GM21723 (cell line): Measurements from ENCODE around the gene TUBA3D.
A peak's percentile ranks its signal among the peaks of the same experiment; 100 is the strongest.
"Not testable (repeated sequence)": the region's sequence is repeated elsewhere in the genome, so short reads cannot be mapped to it uniquely, and the experiment has no call there.

Experiments used
- ATAC-seq: cut with Tn5 transposase; IDR thresholded peaks from one replicate; pipeline ENCODE4 v1.9.1; 2021; ENCODE audit warnings: mild to moderate bottlenecking, moderate library complexity; ENCODE audit not compliant: unreplicated experiment

TUBA3D gene

DNA sequence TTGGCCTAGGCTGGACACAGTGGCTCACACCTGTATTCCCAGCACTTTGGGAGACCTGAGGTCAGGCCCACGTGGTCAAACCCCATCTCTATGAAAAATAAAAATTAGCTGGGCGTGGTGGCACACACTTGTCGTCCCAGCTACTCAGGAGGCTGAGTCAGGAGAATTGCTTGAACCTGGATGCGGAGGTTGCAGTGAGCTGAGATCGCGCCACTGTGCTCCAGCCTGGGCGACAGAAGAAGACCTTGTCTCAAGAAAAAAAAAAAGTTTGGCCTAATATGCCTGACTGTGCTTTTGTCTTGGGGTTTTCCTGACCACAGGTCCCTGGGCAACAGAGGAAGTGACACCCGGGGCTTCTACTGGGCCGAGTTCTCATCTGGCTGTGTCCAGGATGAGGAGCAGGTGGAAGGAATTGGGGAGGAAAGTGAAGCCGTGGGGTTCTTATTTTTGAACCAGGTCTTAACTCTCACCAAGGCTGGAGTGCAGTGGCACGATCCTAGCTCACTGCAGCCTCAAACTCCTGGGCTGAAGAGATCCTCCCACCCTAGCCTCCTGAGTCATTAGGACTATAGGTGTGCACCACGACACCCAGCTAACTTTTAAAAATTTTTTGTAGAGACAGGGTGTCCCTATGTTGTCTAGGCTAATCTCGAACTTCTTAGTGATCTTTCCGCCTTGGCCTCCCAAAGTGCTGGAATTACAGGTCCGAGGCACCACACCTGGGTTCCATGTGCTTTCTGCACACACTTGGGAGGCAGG is 38.7 kb downstream of the TUBA3D start:
- peak; percentile 73 for ATAC-seq

DNA sequence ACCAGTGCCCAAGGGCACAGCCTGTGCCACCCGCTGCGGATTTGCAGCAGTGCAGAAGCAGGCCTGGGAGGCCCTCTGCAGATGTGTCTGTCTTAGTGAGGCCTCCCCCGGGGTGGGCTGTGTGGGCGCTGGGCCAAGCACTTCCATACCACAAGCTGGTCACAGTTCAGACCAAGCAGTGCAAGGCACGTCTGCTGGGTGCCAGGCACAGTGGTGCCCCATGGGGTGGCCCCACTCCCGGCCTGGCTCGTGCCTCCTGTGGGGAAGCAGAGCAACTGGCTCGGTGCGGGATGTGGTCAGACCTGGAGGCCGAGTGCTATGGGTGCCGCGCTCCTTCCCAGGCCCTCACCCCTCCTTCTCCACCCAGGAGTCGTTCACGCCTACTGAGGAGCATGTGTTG is 39.3 kb downstream of the TUBA3D start:
- ATAC-seq: not testable (repeated sequence)

- no peak for ATAC-seq
These were observed 40.1 kb downstream of the TUBA3D start for GRCh38 chr2:131516011-131516410.

- not testable (repeated sequence) for ATAC-seq
These were observed 40.7 kb downstream of the TUBA3D start for GRCh38 chr2:131516621-131517020.

- ATAC-seq: no peak
These were observed 41.4 kb downstream of the TUBA3D start for GRCh38 chr2:131517106-131517831.

DNA sequence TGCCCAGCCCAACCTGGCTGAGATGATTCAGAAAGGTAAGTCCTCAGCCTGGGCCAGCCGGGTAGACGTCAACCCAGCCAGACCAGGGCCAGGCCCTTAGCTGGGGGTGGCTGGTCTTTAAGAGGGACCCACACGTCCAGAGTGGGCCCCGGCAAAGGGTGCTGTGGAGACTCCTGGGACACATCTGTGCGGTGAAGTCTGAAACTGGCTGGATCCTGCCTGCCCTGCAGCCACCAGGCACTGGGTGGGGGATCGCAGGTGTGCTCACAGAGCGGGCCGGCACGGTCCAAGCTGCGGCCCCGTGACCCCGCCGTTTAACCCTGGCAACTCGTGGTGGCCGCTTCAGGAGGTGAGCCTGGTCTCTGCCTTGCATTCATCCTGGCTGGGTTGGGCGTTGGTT is 41.9 kb downstream of the TUBA3D start:
- not testable (repeated sequence) for ATAC-seq

GRCh38 chr2:131518531-131518930 is 42.6 kb downstream of the TUBA3D start:
- not testable (repeated sequence) for ATAC-seq

DNA sequence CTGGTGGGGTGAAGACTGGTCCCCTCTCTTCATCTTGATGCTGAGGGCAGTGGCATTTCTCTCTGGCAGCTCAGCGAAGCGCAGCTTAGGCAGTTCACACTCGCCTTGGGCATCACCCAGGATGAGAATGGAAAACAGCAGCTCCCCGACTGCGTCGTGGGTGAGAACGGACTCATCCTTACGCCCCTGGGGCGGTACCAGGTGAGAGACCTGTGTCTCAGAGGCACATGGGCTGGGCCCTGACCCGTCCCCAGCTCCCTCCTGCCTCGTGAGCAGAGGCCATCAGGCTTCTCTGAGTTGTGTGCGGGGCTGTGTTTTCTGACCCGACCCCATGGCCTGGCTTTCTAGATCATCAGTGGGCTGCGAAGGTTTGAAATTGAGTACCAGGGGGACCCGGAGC is 43.5 kb downstream of the TUBA3D start:
- no peak for ATAC-seq

- not testable (repeated sequence) for ATAC-seq
These were observed 44.1 kb downstream of the TUBA3D start for GRCh38 chr2:131519871-131520470.

GRCh38 chr2:131520526-131520925 is 44.6 kb downstream of the TUBA3D start:
- ATAC-seq: no peak

- not testable (repeated sequence) for ATAC-seq
These were observed 45.6 kb downstream of the TUBA3D start for GRCh38 chr2:131521524-131521923.

DNA sequence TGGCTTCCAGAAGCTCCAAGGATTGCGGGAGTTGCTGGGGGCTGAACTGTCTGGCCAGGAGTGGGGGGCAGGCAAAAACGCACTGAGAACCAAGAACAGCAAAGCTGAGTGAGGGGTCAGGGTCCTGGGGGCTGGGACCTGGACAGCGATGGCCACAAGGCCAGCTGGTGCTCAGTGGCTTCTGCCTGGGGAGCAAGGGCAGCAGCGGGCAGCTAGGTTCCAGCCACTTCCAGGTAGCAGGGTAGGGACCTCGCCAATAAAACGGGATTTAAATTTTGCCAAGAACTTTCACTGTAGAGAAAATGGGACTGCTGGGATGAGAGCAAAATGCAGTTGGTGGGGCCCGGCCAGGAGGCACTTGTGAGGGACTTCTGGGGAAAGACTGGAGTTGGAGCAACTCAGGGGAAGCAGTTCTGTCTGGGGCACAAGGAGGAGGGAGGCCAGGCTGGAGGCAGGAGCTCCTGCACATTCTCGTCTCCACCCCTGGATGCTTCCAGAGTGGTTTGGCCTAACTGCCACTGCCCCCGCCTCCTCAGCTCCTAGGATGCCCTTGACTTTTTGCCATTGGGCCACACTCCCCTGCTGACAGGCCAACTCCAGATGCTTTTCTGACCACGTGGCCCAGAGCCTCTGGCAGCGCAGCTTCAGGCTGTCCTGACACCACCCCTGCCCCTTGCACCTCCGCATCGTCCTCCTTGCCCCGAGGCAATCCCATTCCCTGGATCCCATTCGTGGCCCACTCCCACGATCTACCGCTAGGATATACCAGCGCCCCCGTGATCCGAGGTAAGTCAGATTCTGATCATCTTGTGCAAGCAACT is 46.3 kb downstream of the TUBA3D start:
- ATAC-seq: no peak

DNA sequence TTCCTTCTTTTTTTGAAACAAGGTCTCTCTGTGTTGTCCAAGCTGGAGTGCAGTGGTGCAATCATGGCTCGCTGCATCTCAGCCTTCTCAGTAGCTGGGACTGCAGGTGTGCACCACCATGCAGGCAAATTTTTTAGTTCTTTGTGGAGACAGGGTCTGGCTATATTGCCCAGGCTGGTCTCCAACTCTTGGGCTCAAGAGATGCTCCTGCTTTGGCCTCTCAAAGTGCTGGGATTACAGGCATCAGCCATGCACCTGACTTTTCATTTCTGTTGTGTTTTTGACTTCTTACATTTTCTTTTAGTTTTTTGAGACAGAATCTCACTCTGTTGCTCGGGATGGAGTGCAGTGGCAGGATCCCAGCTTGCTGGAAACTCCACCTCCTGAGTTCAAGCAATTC is 49.3 kb downstream of the TUBA3D start:
- not testable (repeated sequence) for ATAC-seq

GRCh38 chr2:131527131-131528001 is 51.4 kb downstream of the TUBA3D start, which contains the start of gene CCDC74A:
Gene CCDC74A, plus strand, starts transcription at chr2:131527888. Its CDS starts 83 bp downstream, at chr2:131527971.
- ATAC-seq: peak; percentile 85

DNA sequence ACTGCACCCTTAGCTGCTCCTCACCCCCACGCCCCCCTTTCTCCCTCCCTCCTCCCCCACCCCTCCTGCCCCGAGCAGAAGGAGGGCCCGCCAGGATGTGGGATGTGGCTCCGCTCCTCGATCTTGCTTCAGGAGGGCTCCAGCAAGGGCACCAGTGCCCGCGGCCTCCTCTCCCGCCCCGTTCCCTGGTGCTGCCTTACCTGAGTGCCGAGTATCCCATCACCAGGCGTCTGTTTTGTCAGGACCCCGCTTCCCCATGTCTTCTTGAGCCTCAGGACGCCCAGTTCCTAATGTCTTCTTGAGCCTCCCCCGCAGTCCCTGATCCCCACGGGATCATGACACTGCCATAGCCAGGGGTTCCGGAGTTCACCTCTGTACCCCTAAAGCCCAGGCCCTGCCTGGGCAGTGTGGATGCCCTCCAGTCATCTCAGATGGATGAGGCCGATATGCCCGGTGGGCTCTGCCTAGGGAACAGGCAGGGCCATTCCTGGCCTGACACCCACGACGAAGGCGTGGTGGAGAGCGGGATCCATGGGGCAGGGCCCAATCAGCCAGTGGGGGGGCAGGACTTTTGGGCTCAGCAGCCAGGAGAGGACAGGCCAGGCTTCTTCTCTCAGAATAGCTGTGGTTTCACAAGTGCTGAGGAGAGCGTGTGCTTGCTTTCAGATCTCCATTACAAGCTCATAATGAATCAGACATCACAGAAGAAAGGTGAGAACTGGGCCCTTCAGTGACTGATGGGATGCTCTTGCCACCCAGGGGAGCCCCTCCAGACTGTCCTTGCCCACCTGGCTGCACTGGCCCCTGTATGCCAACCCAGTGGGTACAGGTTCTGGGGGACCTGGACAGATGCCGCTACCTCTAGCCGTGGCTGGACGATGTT is 53.3 kb downstream of the TUBA3D start:
- peak; percentile 53 for ATAC-seq

- ATAC-seq: not testable (repeated sequence)
These were observed 54.0 kb downstream of the TUBA3D start for GRCh38 chr2:131529864-131530445.

- ATAC-seq: not testable (repeated sequence)
These were observed 54.9 kb downstream of the TUBA3D start for GRCh38 chr2:131530626-131531344.
